ENCODE results near the gene CLPSL2.

The CLPSL2 gene

GRCh38 chr6:35794536-35795452 is 18.4 kb downstream of the CLPSL2 start:
- Mint-ChIP-seq H3K9me3 (no peaks in the 10 kb centered on the region), H3K27ac (no peak overlapping the region), H3K4me1 (no peaks in the 10 kb centered on the region), H3K36me3 (no peaks in the 10 kb centered on the region), H3K4me3 (no peak overlapping the region), H3K27me3 (peaks cover 27% of the 10 kb centered on the region)
- ATAC-seq: no peak

DNA sequence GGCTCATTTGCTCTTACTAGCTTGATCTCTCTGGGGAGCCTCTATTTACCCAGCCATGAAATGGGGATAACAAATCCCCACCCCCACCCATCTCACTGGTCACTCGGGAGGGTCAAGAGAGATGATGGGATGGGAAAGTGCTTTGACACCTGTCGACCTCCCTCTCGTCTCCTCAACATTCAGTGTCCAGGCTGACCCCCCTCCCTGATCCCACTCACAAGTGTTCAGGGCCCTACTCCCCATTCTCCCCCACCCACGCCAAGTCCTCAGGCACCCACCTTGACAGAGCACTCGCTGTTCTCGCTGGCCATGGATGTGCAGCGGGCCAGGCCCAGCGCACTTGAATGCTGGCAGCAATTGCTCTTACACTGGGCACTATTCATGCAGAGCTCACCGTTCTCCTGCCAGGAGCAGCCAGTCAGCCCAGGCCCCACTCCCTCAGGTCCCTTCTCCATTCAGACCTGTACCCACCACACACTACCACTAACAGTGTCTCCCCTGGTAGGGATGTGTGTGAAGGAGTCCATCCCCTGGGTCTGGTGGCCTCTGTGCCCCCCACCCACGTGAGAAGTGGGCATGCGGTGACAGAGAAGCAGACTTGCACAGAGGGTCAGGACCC is 19.2 kb downstream of the CLPSL2 start:
- H3K27me3 Mint-ChIP-seq: peaks cover 20% of the 10 kb centered on the region
- H3K27ac Mint-ChIP-seq: no peak overlapping the region
- H3K4me3 Mint-ChIP-seq: no peak overlapping the region
- no peaks in the 10 kb centered on the region for H3K4me1 Mint-ChIP-seq
- no peaks in the 10 kb centered on the region for H3K9me3 Mint-ChIP-seq
- H3K36me3 Mint-ChIP-seq: no peaks in the 10 kb centered on the region
- peak; percentile 49 for ATAC-seq

DNA sequence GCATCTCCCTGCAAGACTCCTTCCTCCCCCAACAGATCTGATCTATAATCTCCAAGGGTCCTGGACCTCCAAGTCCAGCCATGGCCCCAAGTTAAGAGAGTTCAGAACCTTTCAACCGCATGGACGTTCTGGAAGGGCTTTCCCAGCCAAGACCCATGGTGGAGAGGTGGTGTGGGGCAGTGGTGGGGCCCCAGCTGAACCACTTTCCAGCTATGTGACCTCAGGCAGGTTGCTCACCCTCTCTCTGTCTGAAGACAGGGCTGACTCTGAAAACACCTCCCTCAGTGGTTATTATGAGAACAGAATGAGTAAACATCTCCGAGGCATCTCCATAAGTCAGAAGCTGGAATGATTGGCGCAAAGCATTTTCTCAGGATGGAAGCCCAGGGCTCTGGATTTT is 19.8 kb downstream of the CLPSL2 start:
- peaks cover 14% of the 10 kb centered on the region for H3K27me3 Mint-ChIP-seq
- H3K36me3 Mint-ChIP-seq: no peaks in the 10 kb centered on the region
- H3K9me3 Mint-ChIP-seq: no peaks in the 10 kb centered on the region

GRCh38 chr6:35797837-35798526 is 21.6 kb downstream of the CLPSL2 start:
- Mint-ChIP-seq H3K9me3 (no peaks in the 10 kb centered on the region), H3K4me1 (no peaks in the 10 kb centered on the region), H3K27me3 (peaks cover 14% of the 10 kb centered on the region), H3K36me3 (no peaks in the 10 kb centered on the region), H3K27ac (no peak overlapping the region), H3K4me3 (no peak overlapping the region)
- ATAC-seq: no peak

More for the DNA sequence above, 19.8 kb downstream of the CLPSL2 start:
- ATAC-seq: no peak
- Mint-ChIP-seq H3K4me3 (no peak overlapping the region), H3K27ac (no peak overlapping the region), H3K4me1 (no peaks in the 10 kb centered on the region)

GRCh38 chr6:35798706-35799105 is 22.3 kb downstream of the CLPSL2 start:
- H3K9me3 Mint-ChIP-seq: no peaks in the 10 kb centered on the region
- H3K4me3 Mint-ChIP-seq: no peak overlapping the region
- no peaks in the 10 kb centered on the region for H3K36me3 Mint-ChIP-seq
- no peak overlapping the region for H3K27ac Mint-ChIP-seq
- H3K27me3 Mint-ChIP-seq: peaks cover 14% of the 10 kb centered on the region
- H3K4me1 Mint-ChIP-seq: no peaks in the 10 kb centered on the region
- no peak for ATAC-seq

- ATAC-seq: no peak
- no peaks in the 10 kb centered on the region for H3K9me3 Mint-ChIP-seq
- H3K4me1 Mint-ChIP-seq: peaks cover 8% of the 10 kb centered on the region
- peaks cover 25% of the 10 kb centered on the region for H3K27me3 Mint-ChIP-seq
- no peak overlapping the region for H3K27ac Mint-ChIP-seq
- H3K4me3 Mint-ChIP-seq: no peak overlapping the region
- H3K36me3 Mint-ChIP-seq: no peaks in the 10 kb centered on the region
Measured at GRCh38 chr6:35801148-35801547, 24.8 kb downstream of the CLPSL2 start.

GRCh38 chr6:35804996-35805736 is 28.8 kb downstream of the CLPSL2 start, which contains the start of gene LHFPL5:
TSS of gene LHFPL5 (plus strand) at chr6:35805352. CDS start at chr6:35805671, 319 bp downstream.
- no peaks in the 10 kb centered on the region for H3K36me3 Mint-ChIP-seq
- H3K9me3 Mint-ChIP-seq: no peaks in the 10 kb centered on the region
- ATAC-seq: no peak
- H3K27ac Mint-ChIP-seq: no peak within 1 kb of the TSS
- H3K4me1 Mint-ChIP-seq: peaks cover 8% of the 10 kb centered on the region
- H3K4me3 Mint-ChIP-seq: no peak within 1 kb of the TSS
- peaks cover 54% of the 10 kb centered on the region for H3K27me3 Mint-ChIP-seq

- no peak overlapping the region for H3K4me3 Mint-ChIP-seq
- H3K9me3 Mint-ChIP-seq: no peaks in the 10 kb centered on the region
- no peak overlapping the region for H3K27ac Mint-ChIP-seq
- H3K4me1 Mint-ChIP-seq: peaks cover 8% of the 10 kb centered on the region
- peaks cover 64% of the 10 kb centered on the region for H3K27me3 Mint-ChIP-seq
- H3K36me3 Mint-ChIP-seq: no peaks in the 10 kb centered on the region
- no peak for ATAC-seq
Measured at GRCh38 chr6:35808688-35809087, 32.3 kb downstream of the CLPSL2 start.

- Mint-ChIP-seq H3K27me3 (peaks cover 60% of the 10 kb centered on the region), H3K27ac (no peak overlapping the region), H3K4me1 (peaks cover 8% of the 10 kb centered on the region), H3K9me3 (no peaks in the 10 kb centered on the region), H3K36me3 (no peaks in the 10 kb centered on the region), H3K4me3 (no peak overlapping the region)
- ATAC-seq: no peak
Measured at GRCh38 chr6:35809809-35810208, 33.4 kb downstream of the CLPSL2 start.

DNA sequence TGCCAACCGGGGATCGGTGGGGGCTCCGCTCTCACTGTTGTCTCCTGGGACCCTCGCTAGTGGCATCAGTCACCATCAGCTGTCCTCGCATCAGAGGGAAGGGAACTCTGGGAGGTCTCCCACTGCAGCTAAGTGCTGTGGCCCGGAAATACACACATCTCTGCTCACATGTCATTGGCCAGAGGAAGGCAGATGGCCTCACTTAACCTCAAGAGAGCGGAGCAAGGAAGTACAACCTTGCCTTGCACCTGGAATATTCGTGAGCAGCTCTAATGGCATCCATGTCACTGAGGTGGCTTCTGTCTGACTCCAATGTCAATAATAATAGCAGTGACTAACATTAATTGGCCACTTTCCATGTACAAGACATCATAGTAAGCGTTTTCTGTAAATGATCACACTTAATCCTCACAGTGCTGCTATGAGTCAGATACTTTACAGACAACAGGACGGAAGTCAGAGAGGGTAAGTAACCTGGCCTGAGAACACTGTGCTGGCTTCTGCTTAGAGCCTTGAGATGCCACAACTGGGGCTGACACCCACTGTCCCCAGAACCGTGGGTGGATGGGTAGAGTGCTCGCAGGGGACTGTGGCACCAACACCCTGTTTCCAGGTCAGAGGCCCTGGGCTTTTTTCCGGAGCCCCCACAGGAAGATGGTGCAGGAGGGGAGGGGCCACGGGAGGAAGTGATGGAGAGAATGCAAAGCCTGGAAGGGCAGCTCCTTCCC is 34.7 kb downstream of the CLPSL2 start:
- Mint-ChIP-seq H3K4me3 (no peak overlapping the region), H3K9me3 (no peaks in the 10 kb centered on the region), H3K36me3 (no peaks in the 10 kb centered on the region), H3K27ac (no peak overlapping the region), H3K4me1 (no peaks in the 10 kb centered on the region), H3K27me3 (peaks cover 46% of the 10 kb centered on the region)
- no peak for ATAC-seq

DNA sequence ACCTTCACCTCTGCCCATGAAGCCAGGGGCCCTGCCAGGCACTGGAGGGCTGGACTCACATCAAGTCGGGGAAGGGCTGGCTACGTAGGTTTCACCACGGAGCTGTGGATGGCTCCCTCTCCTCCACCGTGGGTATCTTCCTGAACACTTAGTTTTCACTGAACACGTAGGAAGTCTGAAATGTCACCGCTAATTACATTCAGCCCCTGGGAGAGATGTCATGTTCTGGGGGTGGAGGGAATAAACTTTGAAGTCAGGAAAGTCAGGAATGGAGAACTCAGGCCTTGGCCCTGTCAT is 35.2 kb downstream of the CLPSL2 start:
- Mint-ChIP-seq H3K36me3 (no peaks in the 10 kb centered on the region), H3K4me3 (no peak overlapping the region), H3K4me1 (no peaks in the 10 kb centered on the region), H3K27ac (no peak overlapping the region), H3K27me3 (peaks cover 41% of the 10 kb centered on the region), H3K9me3 (no peaks in the 10 kb centered on the region)
- ATAC-seq: no peak

- ATAC-seq: no peak
- Mint-ChIP-seq H3K9me3 (peaks cover 6% of the 10 kb centered on the region), H3K4me1 (no peaks in the 10 kb centered on the region), H3K4me3 (no peak overlapping the region), H3K27ac (no peak overlapping the region), H3K27me3 (peaks cover 12% of the 10 kb centered on the region), H3K36me3 (no peaks in the 10 kb centered on the region)
Measured at GRCh38 chr6:35817515-35817914, 41.1 kb downstream of the CLPSL2 start.

GRCh38 chr6:35823601-35824000 is 47.2 kb downstream of the CLPSL2 start:
- H3K9me3 Mint-ChIP-seq: no peaks in the 10 kb centered on the region
- no peak overlapping the region for H3K4me3 Mint-ChIP-seq
- H3K27ac Mint-ChIP-seq: no peak overlapping the region
- H3K36me3 Mint-ChIP-seq: no peaks in the 10 kb centered on the region
- peaks cover 12% of the 10 kb centered on the region for H3K27me3 Mint-ChIP-seq
- no peaks in the 10 kb centered on the region for H3K4me1 Mint-ChIP-seq
- no peak for ATAC-seq

DNA sequence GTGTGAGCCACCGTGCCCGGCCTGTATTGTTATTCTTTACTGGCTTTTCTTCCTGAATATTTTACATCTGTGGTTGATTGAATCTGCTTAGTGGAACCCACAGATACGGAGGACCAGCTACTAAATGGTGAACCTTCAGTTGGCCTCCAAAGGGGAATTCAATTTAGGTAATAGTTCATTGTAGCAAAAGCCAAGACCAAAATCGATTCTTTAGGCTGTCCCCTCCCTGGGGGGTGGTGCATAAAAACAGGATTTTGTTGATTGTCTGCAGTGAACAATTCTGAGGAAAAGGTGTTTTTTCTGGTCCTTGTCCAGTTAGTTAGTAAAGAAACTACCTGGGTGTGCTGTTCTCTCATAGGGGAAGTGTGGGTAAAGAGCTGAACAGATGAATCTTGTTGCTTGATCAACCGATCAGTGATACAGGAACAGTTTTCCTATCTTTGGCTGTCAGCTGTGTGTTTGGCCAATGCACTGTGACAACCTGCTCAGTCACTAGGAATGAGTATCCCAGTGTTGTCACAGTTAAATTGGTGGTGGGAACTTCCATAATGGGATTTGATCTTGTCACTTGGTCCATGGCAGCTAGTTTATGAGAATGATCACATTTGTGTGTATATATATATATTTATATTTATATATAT is 48.3 kb downstream of the CLPSL2 start:
- Mint-ChIP-seq H3K4me1 (no peaks in the 10 kb centered on the region), H3K27ac (no peak overlapping the region), H3K9me3 (no peaks in the 10 kb centered on the region), H3K27me3 (peaks cover 1% of the 10 kb centered on the region), H3K36me3 (no peaks in the 10 kb centered on the region), H3K4me3 (no peak overlapping the region)
- no peak for ATAC-seq

Measured in stimulated activated memory B cell treated with anti-CD40 and anti-IgM and Interleukin-4, amounts not matched to agents 10 μg/mL and 1 μg/mL and 100 μg/mL, for 72 hours (primary cell).